HG03521 (cell line): ENCODE data around the gene ATP6V1B1.

Source experiments
- ATAC-seq: cut with Tn5 transposase; IDR thresholded peaks from one replicate; pipeline ENCODE4 v1.9.1; 2021; ENCODE audit warnings: mild to moderate bottlenecking, moderate library complexity; ENCODE audit not compliant: unreplicated experiment

Gene ATP6V1B1

GRCh38 chr2:70935468-70936164 is at the start of gene ATP6V1B1:
ATP6V1B1 (plus strand) TSS chr2:70935900; CDS start chr2:70935955, 55 bp downstream.
- no peak for ATAC-seq

- no peak for ATAC-seq
Measured at GRCh38 chr2:70886541-70886987, 49.1 kb upstream of the ATP6V1B1 start.

- ATAC-seq, result no peak
Measured at GRCh38 chr2:70887208-70887549, 48.5 kb upstream of the ATP6V1B1 start.

GRCh38 chr2:70887550-70888246 is 48.0 kb upstream of the ATP6V1B1 start:
- no peak for ATAC-seq

- no peak for ATAC-seq
Measured at GRCh38 chr2:70888366-70888922, 47.3 kb upstream of the ATP6V1B1 start.

GRCh38 chr2:70888923-70889715 is 46.6 kb upstream of the ATP6V1B1 start:
- no peak for ATAC-seq

- ATAC-seq, result no peak
Measured at GRCh38 chr2:70889716-70890037, 46.0 kb upstream of the ATP6V1B1 start.

GRCh38 chr2:70890469-70891065 is 45.1 kb upstream of the ATP6V1B1 start:
- no peak for ATAC-seq

GRCh38 chr2:70891572-70892357 is 43.9 kb upstream of the ATP6V1B1 start:
- no peak for ATAC-seq

- no peak for ATAC-seq
Measured at GRCh38 chr2:70892750-70893149, 43.0 kb upstream of the ATP6V1B1 start.

GRCh38 chr2:70893186-70893585 is 42.5 kb upstream of the ATP6V1B1 start:
- no peak for ATAC-seq

- no peak for ATAC-seq
Measured at GRCh38 chr2:70894765-70895164, 40.9 kb upstream of the ATP6V1B1 start.

- no peak for ATAC-seq
Measured at GRCh38 chr2:70895249-70895648, 40.5 kb upstream of the ATP6V1B1 start.

GRCh38 chr2:70895998-70896764 is 39.5 kb upstream of the ATP6V1B1 start:
- no peak for ATAC-seq

GRCh38 chr2:70896765-70897202 is 38.9 kb upstream of the ATP6V1B1 start:
- ATAC-seq, result no peak

- ATAC-seq, result no peak
Measured at GRCh38 chr2:70897203-70897976, 38.3 kb upstream of the ATP6V1B1 start.

GRCh38 chr2:70897977-70898226 is 37.8 kb upstream of the ATP6V1B1 start:
- no peak for ATAC-seq

- no peak for ATAC-seq
Measured at GRCh38 chr2:70898363-70899240, 37.1 kb upstream of the ATP6V1B1 start.
